GM19438 (cell line): ENCODE measurements around the gene ZNF710.
A peak's percentile ranks its signal among the peaks of the same experiment; 100 is the strongest.
"Not testable (repeated sequence)": the region's sequence is repeated elsewhere in the genome, so short reads cannot be mapped to it uniquely, and the experiment has no call there.

Experiments
- ATAC-seq: cut with Tn5 transposase; IDR thresholded peaks from one replicate; pipeline ENCODE4 v1.9.1; 2021; ENCODE audit warnings: low read depth; ENCODE audit not compliant: unreplicated experiment

ZNF710 gene

GRCh38 chr15:90001062-90001682 lies at the start of gene ZNF710:
ZNF710 (plus strand) TSS chr15:90001324; CDS start chr15:90067138, 65,814 bp downstream.
- no peak for ATAC-seq

- no peak for ATAC-seq
These were observed 46.6 kb upstream of the ZNF710 start for GRCh38 chr15:89954541-89954940.

- not testable (repeated sequence) for ATAC-seq
These were observed 45.6 kb upstream of the ZNF710 start for GRCh38 chr15:89955449-89955998.

GRCh38 chr15:89958107-89958805 lies 42.9 kb upstream of the ZNF710 start:
- ATAC-seq: no peak

GRCh38 chr15:89963301-89964231 lies 37.6 kb upstream of the ZNF710 start:
- no peak for ATAC-seq

GRCh38 chr15:89964232-89964954 lies 36.7 kb upstream of the ZNF710 start:
- no peak for ATAC-seq

- no peak for ATAC-seq
These were observed 33.2 kb upstream of the ZNF710 start for GRCh38 chr15:89967881-89968280.

GRCh38 chr15:89971592-89971997 lies 29.5 kb upstream of the ZNF710 start:
- peak; percentile 90 for ATAC-seq

- ATAC-seq: no peak
These were observed 29.0 kb upstream of the ZNF710 start for GRCh38 chr15:89972085-89972484.

- ATAC-seq: no peak
These were observed 25.5 kb upstream of the ZNF710 start for GRCh38 chr15:89975482-89976245.

- no peak for ATAC-seq
These were observed 24.9 kb upstream of the ZNF710 start for GRCh38 chr15:89976246-89976600.

GRCh38 chr15:89977836-89978235 lies 23.3 kb upstream of the ZNF710 start:
- not testable (repeated sequence) for ATAC-seq

GRCh38 chr15:89978914-89979313 lies 22.2 kb upstream of the ZNF710 start:
- no peak for ATAC-seq

GRCh38 chr15:89980896-89981295 lies 20.2 kb upstream of the ZNF710 start:
- ATAC-seq: no peak

- no peak for ATAC-seq
These were observed 18.6 kb upstream of the ZNF710 start for GRCh38 chr15:89982315-89983055.

GRCh38 chr15:89984001-89984400 lies 17.1 kb upstream of the ZNF710 start:
- no peak for ATAC-seq

GRCh38 chr15:89984421-89985010 lies 16.6 kb upstream of the ZNF710 start:
- no peak for ATAC-seq

GRCh38 chr15:89985111-89985510 lies 16.0 kb upstream of the ZNF710 start:
- no peak for ATAC-seq

GRCh38 chr15:89991312-89991711 lies 9.8 kb upstream of the ZNF710 start:
- no peak for ATAC-seq
